ENCODE results near the gene ST13.
"Not testable (repeated sequence)": the region's sequence is repeated elsewhere in the genome, so short reads cannot be mapped to it uniquely, and the experiment has no call there.

ST13 gene

GRCh38 chr22:40856513-40857308 lies at the start of gene ST13, which contains the start of gene XPNPEP3:
Gene ST13, minus strand, starts transcription at chr22:40856639. Its CDS starts 99 bp downstream, at chr22:40856540.
Gene XPNPEP3, plus strand, starts transcription at chr22:40857148. Its CDS starts 34 bp downstream, at chr22:40857182.
- peak; percentile 94 for DNase-seq (ENCODE audit: low read depth)

- DNase-seq (ENCODE audit: low read depth): no peak
Measured at GRCh38 chr22:40904101-40904500, 47.7 kb upstream of the ST13 start.

- DNase-seq (ENCODE audit: low read depth): peak; percentile 33
Measured at GRCh38 chr22:40898850-40899357, 42.5 kb upstream of the ST13 start.

- DNase-seq (ENCODE audit: low read depth): no peak
Measured at GRCh38 chr22:40894417-40894816, 38.0 kb upstream of the ST13 start.

GRCh38 chr22:40890881-40891280 lies 34.4 kb upstream of the ST13 start:
- peak; percentile 28 for DNase-seq (ENCODE audit: low read depth)

- DNase-seq (ENCODE audit: low read depth): no peak
Measured at GRCh38 chr22:40889116-40889515, 32.7 kb upstream of the ST13 start.

- no peak for DNase-seq (ENCODE audit: low read depth)
Measured at GRCh38 chr22:40878922-40879321, 22.5 kb upstream of the ST13 start.

- no peak for DNase-seq (ENCODE audit: low read depth)
Measured at GRCh38 chr22:40877488-40877887, 21.0 kb upstream of the ST13 start.

- DNase-seq (ENCODE audit: low read depth): no peak
Measured at GRCh38 chr22:40876907-40877306, 20.5 kb upstream of the ST13 start.

GRCh38 chr22:40875111-40875510 lies 18.7 kb upstream of the ST13 start:
- DNase-seq (ENCODE audit: low read depth): no peak

- DNase-seq (ENCODE audit: low read depth): no peak
Measured at GRCh38 chr22:40874016-40874415, 17.6 kb upstream of the ST13 start.

- not testable (repeated sequence) for DNase-seq (ENCODE audit: low read depth)
Measured at GRCh38 chr22:40868379-40868778, 11.9 kb upstream of the ST13 start.

- no peak for DNase-seq (ENCODE audit: low read depth)
Measured at GRCh38 chr22:40867109-40867508, 10.7 kb upstream of the ST13 start.

GRCh38 chr22:40862537-40862936 lies 6.1 kb upstream of the ST13 start:
- no peak for DNase-seq (ENCODE audit: low read depth)

- DNase-seq (ENCODE audit: low read depth): no peak
Measured at GRCh38 chr22:40862013-40862412, 5.6 kb upstream of the ST13 start, which contains the start of gene DNAJB7. Gene DNAJB7, minus strand, starts transcription at chr22:40862113. Its CDS starts 119 bp downstream, at chr22:40861994.

- no peak for DNase-seq (ENCODE audit: low read depth)
Measured at GRCh38 chr22:40857309-40857855, 943 bp upstream of the ST13 start.

GRCh38 chr22:40855979-40856512 lies 393 bp downstream of the ST13 start:
- DNase-seq (ENCODE audit: low read depth): no peak

GRCh38 chr22:40855071-40855978 lies 1.1 kb downstream of the ST13 start:
- no peak for DNase-seq (ENCODE audit: low read depth)

GRCh38 chr22:40853961-40854360 lies 2.5 kb downstream of the ST13 start:
- DNase-seq (ENCODE audit: low read depth): no peak

GRCh38 chr22:40853333-40853732 lies 3.1 kb downstream of the ST13 start:
- DNase-seq (ENCODE audit: low read depth): no peak

- not testable (repeated sequence) for DNase-seq (ENCODE audit: low read depth)
Measured at GRCh38 chr22:40845816-40846215, 10.6 kb downstream of the ST13 start.

- no peak for DNase-seq (ENCODE audit: low read depth)
Measured at GRCh38 chr22:40844951-40845350, 11.5 kb downstream of the ST13 start.

Data from fibroblast of the conjunctiva (primary cell).